ENCODE measurements around the gene MANEAL.

Gene MANEAL

GRCh38 chr1:37828410-37829074 lies 34.9 kb downstream of the MANEAL start:
- no peak for FAIRE-seq

DNA sequence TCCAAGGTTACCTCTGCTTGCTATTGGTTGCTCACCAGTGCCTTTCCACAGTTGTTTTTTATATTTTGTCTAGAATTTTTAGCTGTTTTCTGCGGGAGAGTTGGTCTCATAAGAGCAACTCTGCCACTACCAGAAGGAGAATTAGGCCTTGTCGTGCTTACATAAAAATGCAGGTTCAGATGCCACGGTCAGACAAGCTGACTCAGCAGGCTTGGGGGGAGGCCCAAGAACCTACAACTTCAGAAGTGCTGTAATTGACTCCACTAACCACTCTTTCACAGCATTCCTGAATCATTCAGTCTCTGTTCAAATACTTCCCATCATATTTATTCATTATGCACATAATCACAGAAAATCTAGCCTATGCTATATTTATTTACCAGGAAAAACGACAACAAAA lies 37.5 kb downstream of the MANEAL start:
- no peak for FAIRE-seq

GRCh38 chr1:37831809-37832208 lies 38.2 kb downstream of the MANEAL start:
- no peak for FAIRE-seq

DNA sequence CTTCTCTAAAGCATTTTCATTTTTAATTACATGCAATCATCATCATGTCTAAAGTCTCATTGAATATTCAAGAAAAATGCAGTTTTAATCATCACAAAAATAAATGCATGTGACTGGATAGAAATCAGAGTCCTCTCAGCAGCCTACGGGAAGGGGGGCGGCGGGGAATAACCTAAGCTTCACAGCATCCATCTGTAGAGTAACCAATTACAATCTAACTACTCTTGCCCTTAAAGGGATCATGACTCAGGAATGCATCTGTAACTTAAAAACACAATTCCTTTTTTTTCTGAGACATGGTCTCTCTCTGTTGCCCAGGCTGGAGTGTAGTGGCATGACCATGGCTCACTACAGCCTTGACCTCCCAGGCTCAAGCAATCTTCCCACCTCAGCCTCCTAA lies 43.1 kb downstream of the MANEAL start:
- FAIRE-seq = no peak

GRCh38 chr1:37839676-37840075 lies 46.0 kb downstream of the MANEAL start:
- FAIRE-seq = no peak

- FAIRE-seq = no peak
Observed at GRCh38 chr1:37840711-37841110, 47.1 kb downstream of the MANEAL start.

GRCh38 chr1:37841652-37842051 lies 48.0 kb downstream of the MANEAL start:
- FAIRE-seq = no peak

DNA sequence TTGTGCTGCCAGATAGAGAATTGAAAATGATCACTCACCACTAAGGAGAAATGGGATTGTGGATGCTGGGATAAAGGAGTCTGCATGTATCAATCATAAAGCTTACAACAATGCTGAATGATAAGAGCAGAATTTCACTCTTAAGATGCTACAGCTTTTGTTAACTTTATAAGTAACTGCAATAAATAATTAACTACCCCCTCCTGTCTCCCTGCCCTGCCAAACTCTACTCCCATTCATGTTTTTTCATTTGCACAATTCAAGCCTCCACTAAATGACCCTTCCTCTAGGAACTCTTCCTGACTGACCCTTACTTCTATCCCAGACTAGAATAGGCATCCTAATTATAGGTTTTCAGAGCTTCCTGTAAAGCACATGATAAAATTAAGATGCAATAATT lies 50.9 kb downstream of the MANEAL start:
- FAIRE-seq = no peak

GRCh38 chr1:37845049-37845646 lies 51.5 kb downstream of the MANEAL start:
- no peak for FAIRE-seq

DNA sequence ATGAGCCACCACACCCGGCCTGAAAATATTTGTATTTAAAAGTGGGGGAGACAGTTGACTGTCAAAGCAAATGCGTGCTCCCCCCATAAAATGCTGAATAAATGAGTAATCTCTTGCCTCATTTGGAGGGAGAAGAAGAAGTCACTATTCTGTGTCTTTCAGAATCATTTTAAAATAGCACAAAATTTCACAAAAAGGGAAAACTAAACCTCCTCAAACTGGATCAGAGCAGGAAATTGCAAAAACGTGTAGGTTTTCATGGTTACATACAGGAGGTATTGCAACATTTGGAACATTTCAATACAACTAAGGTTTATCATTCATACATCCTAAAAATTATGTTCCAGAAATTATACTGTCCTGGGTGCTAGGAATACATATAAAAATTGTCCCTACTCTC lies 52.1 kb downstream of the MANEAL start:
- FAIRE-seq = no peak

GRCh38 chr1:37846647-37847339 lies 53.1 kb downstream of the MANEAL start:
- FAIRE-seq = peak; percentile 5

GRCh38 chr1:37849480-37849879 lies 55.8 kb downstream of the MANEAL start:
- no peak for FAIRE-seq

DNA sequence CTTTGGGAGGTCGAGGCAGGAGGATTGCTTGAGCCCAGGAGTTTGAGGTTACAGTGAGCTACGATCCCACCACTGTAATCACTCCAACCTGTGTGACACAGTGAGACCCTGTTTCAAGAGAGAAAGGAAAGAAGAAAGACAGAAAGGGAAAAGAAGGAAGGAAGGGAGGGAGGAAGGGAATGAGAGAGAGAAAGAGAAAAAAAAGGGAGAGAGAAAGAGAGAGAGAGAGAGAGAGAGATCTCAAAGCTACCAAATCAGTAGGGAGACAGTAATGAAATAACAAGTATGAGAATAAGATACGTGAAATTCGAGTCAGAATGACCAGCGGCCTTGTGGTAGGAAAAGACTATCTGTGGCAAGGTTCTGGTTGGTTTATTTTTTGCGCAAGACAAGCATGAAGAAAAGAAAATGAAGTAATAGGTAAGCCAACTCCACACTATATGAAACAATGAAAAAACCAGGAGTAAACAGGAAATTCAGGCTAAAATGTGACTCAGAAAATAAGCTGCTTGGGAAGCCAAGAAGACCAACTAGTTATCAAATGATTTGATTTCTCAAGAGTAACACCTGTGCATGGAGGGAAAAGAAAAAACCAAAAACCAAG lies 56.8 kb downstream of the MANEAL start:
- FAIRE-seq = no peak
